ENCODE results near the gene LUZP2.

LUZP2 gene

DNA sequence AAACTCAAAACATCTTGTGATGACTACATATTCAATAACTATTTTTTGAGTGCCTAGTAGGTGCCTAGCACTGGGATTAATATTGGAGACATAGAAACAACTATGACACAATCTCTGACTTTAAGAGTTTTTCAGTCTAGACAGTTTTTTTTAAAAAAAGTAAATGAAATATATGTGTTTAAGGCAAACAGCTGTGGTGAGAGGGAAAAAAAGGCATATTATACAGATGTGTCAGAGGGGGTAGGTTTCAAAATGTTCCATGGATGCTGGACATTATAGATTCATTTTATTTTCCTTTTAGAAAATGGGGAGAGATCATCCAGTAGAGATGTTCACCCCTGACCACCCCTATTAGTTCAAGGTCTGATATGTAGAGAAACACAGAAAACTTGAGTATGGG is 90.8 kb downstream of the LUZP2 start:
- Histone ChIP-seq H3K4me1 (ENCODE audit: control insufficient read depth in 1 of 2, insufficient read depth in 1 of 2, low read depth in 1 of 2, low read length in 1 of 2) (no peaks in the 10 kb centered on the region), H3K4me3 (ENCODE audit: low read depth in 1 of 2, low read length in 1 of 2) (no peak overlapping the region), H3K27me3 (no peaks in the 10 kb centered on the region), H3K36me3 (no peaks in the 10 kb centered on the region), H3K27ac (no peak overlapping the region), H3K9me3 (no peaks in the 10 kb centered on the region)
- TF ChIP-seq, protein P1, sequence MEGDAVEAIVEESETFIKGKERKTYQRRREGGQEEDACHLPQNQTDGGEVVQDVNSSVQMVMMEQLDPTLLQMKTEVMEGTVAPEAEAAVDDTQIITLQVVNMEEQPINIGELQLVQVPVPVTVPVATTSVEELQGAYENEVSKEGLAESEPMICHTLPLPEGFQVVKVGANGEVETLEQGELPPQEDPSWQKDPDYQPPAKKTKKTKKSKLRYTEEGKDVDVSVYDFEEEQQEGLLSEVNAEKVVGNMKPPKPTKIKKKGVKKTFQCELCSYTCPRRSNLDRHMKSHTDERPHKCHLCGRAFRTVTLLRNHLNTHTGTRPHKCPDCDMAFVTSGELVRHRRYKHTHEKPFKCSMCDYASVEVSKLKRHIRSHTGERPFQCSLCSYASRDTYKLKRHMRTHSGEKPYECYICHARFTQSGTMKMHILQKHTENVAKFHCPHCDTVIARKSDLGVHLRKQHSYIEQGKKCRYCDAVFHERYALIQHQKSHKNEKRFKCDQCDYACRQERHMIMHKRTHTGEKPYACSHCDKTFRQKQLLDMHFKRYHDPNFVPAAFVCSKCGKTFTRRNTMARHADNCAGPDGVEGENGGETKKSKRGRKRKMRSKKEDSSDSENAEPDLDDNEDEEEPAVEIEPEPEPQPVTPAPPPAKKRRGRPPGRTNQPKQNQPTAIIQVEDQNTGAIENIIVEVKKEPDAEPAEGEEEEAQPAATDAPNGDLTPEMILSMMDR (IDR thresholded peaks at IDR 0.05): no peak

DNA sequence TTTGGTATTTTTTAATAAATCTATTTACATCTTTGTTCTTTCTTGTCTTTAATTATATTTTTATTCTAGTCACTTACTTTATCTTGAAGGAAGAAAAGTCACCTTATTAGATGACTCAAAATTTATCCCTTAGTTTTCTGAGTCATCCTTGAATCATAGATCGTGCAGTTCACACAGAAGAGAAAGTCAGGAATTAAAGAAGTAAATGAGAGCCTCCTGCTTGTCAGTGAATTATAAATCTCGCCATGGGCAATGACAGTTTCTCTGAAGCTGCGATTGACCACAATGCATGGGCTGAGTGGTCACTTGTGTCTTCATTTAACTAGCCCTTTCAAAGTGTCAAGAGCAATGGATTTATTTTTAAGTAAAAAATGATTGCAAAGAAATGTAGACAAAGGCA is 91.2 kb downstream of the LUZP2 start:
- Histone ChIP-seq H3K4me3 (ENCODE audit: low read depth in 1 of 2, low read length in 1 of 2) (no peak overlapping the region), H3K27me3 (no peaks in the 10 kb centered on the region), H3K27ac (no peak overlapping the region), H3K4me1 (ENCODE audit: control insufficient read depth in 1 of 2, insufficient read depth in 1 of 2, low read depth in 1 of 2, low read length in 1 of 2) (no peaks in the 10 kb centered on the region), H3K9me3 (no peaks in the 10 kb centered on the region), H3K36me3 (no peaks in the 10 kb centered on the region)
- TF ChIP-seq, protein P1 (IDR thresholded peaks at IDR 0.05): no peak

DNA sequence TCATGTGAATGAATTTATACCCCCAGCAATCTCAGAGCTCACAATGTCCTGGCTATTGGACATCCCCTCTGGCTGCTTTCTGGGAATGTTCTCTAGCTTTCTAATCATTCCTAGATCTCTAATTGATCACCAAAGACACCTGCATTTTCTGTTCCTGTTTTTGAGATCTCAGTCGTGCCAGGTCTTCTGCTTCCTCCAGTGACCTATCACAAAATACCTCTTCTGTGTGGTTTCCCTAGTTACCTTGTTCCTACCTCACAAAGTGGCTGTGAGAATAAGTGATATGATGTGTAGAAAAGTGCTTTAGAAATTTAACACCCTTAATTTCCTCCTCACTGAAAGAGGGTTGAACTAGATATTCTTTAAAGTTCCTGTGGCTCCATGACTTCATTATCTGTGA is 92.2 kb downstream of the LUZP2 start:
- Histone ChIP-seq H3K4me1 (ENCODE audit: control insufficient read depth in 1 of 2, insufficient read depth in 1 of 2, low read depth in 1 of 2, low read length in 1 of 2) (no peaks in the 10 kb centered on the region), H3K27me3 (no peaks in the 10 kb centered on the region), H3K27ac (no peak overlapping the region), H3K36me3 (no peaks in the 10 kb centered on the region), H3K4me3 (ENCODE audit: low read depth in 1 of 2, low read length in 1 of 2) (no peak overlapping the region), H3K9me3 (no peaks in the 10 kb centered on the region)
- TF ChIP-seq, protein P1 (IDR thresholded peaks at IDR 0.05): no peak

DNA sequence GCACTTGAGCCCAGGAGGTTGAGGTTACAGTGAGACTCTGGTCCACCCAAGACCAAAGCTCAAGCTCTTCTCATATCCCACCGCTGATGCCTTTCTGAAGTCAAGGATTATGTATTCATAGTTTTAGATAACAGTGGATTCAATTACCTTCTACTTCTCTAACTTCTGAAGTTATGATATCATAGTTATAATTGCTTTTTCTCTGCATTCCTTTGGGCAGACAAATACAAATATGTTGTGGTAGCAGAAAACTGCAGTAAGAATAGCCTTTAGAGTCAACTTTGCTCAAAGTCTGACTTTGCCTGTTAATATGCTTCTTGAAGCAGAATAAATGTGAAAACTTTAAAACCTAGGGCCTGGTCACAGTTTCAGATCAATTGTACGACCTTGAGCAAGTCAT is 94.4 kb downstream of the LUZP2 start:
- H3K27me3 ChIP-seq: no peaks in the 10 kb centered on the region
- TF ChIP-seq, protein P1 (IDR thresholded peaks at IDR 0.05): no peak
- H3K36me3 ChIP-seq: no peaks in the 10 kb centered on the region
- H3K4me3 ChIP-seq (ENCODE audit: low read depth in 1 of 2, low read length in 1 of 2): no peak overlapping the region
- H3K4me1 ChIP-seq (ENCODE audit: control insufficient read depth in 1 of 2, insufficient read depth in 1 of 2, low read depth in 1 of 2, low read length in 1 of 2): no peaks in the 10 kb centered on the region
- no peaks in the 10 kb centered on the region for H3K9me3 ChIP-seq
- no peak overlapping the region for H3K27ac ChIP-seq

DNA sequence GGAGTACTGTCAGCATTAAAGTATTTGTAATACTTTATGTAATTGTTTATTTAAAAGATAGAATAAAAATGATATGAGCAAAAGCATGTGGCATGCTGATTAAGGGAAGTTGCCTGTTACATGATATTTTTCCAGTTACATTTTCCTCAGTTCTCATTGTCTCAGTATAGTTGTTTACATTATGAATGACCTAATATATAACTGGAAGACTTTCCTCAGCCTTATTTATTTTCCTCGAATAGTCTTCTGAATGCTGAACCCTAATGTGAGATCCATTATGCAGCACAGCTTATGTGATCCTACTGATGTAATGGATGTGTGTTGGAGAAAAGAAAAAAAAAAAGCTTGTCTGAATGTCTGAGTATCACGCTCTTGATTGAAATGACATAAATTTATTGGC is 95.5 kb downstream of the LUZP2 start:
- Histone ChIP-seq H3K4me1 (ENCODE audit: control insufficient read depth in 1 of 2, insufficient read depth in 1 of 2, low read depth in 1 of 2, low read length in 1 of 2) (no peaks in the 10 kb centered on the region), H3K9me3 (no peaks in the 10 kb centered on the region), H3K36me3 (no peaks in the 10 kb centered on the region), H3K27ac (no peak overlapping the region), H3K4me3 (ENCODE audit: low read depth in 1 of 2, low read length in 1 of 2) (no peak overlapping the region), H3K27me3 (no peaks in the 10 kb centered on the region)
- TF ChIP-seq, protein P1 (IDR thresholded peaks at IDR 0.05): no peak

DNA sequence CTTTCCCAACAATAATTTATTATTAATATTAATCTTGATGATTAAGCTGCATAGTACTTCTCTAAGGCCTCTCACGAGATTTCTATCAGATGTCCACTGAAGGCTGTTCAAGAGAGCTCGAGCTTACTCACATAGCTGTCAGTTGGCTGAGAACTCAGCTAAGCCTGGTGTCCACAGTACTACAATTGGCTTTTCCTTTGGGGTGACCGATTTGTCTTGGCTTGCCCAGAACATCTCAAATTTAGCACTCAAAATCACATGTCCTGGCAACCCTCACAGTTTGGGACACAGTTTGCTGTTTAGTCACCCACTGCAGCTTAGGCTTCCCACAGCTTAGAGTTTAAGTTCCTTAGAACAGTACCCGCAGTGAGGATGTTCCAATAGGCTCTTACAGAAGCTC is 96.5 kb downstream of the LUZP2 start:
- Histone ChIP-seq H3K4me3 (ENCODE audit: low read depth in 1 of 2, low read length in 1 of 2) (no peak overlapping the region), H3K27ac (no peak overlapping the region), H3K9me3 (no peaks in the 10 kb centered on the region), H3K36me3 (no peaks in the 10 kb centered on the region), H3K27me3 (no peaks in the 10 kb centered on the region), H3K4me1 (ENCODE audit: control insufficient read depth in 1 of 2, insufficient read depth in 1 of 2, low read depth in 1 of 2, low read length in 1 of 2) (no peaks in the 10 kb centered on the region)
- TF ChIP-seq, protein P1 (IDR thresholded peaks at IDR 0.05): no peak

Data from neutrophil (primary cell).